HCT116 (cell line): ENCODE results near the gene RALGPS1. TPM values are rescaled to one million over a fixed set of nuclear protein-coding genes. Genes with fewer than 3 reads are reported as not detected.

Source experiments
- ATAC-seq: fragments of 200-7000 bp; cut with Tn5 transposase; 2 replicates; pipeline ENCODE4 v1.9.1; 2020; ENCODE audit warnings: mild to moderate bottlenecking, moderate library complexity
- BruUV-seq: library from RNA; stranded (reverse); fragments of 400-500 nt; replicated peaks from 2 replicates; lab custom pipeline; 2021; lab: Mats Ljungman, UMichigan
- CTCF ChIA-PET: fragments of 300-600 bp; sonication (Branson Sonifier 250); formaldehyde crosslinking; loops from one replicate; lab custom pipeline; 2021; ENCODE audit warnings: antibody characterized with exemption; lab: Charles Lee
- POLR2A ChIA-PET: fragments of 300-600, 350-600 bp; sonication (Branson Sonifier 250); formaldehyde crosslinking; loops from one replicate; lab custom pipeline; 2021; ENCODE audit warnings: antibody characterized with exemption; lab: Charles Lee
- RAD21 ChIA-PET, 2 experiments: fragments of 300-600 bp; sonication (Branson Sonifier 250); formaldehyde crosslinking; loops; one replicate each; lab custom pipeline; 2023; ENCODE audit warnings: low total read pairs in 2 of 2; ENCODE audit not compliant: uncharacterized antibody in 2 of 2, unreplicated experiment in 2 of 2, low non-redundant PET in 1 of 2; lab: Charles Lee
- DNase-seq: peaks from one replicate; pipeline ENCODE4 v3.0.0-alpha.2; 2010; ENCODE audit warnings: low read depth, low spot score
- H2AFZ ChIP-seq: fragments of 200-600 bp; shearing (Covaris generic), sonication (generic); 2 replicates; pipeline ENCODE4 v1.6.1; 2017; ENCODE audit warnings: low read depth, mixed run types, mixed read lengths, antibody characterized with exemption, low read length; ENCODE audit not compliant: poor library complexity, severe bottlenecking
- H3K27ac ChIP-seq: 2 replicates; pipeline ENCODE4 v1.5.1; 2012; ENCODE audit warnings: low read depth, low read length
- H3K27me3 ChIP-seq: fragments of 200-600 bp; sonication (generic); 2 replicates; pipeline ENCODE4 v1.6.1; 2016; ENCODE audit warnings: mixed run types, low read length, mixed read lengths; ENCODE audit not compliant: insufficient read depth
- H3K36me3 ChIP-seq, 2 experiments: fragments of 200-500 bp in 1 of 2; fragments of 200-600 bp in 1 of 2; sonication (Bioruptor generic) in 1 of 2; sonication (generic) in 1 of 2; 2 replicates each; pipeline versions ENCODE4 v1.5.1 to v1.6.1; 2014 to 2016; ENCODE audit warnings: low read length in 2 of 2, inconsistent platforms in 1 of 2, mixed read lengths in 1 of 2, mixed run types in 1 of 2; ENCODE audit not compliant: insufficient read depth in 2 of 2, control insufficient read depth in 1 of 2
- H3K4me1 ChIP-seq, 2 experiments: fragments of 200-600 bp in 1 of 2; sonication (generic) in 1 of 2; 2 replicates each; pipeline versions ENCODE4 v1.5.1 to v1.6.1; 2012 to 2017; ENCODE audit warnings: low read length in 2 of 2, inconsistent platforms in 1 of 2, mild to moderate bottlenecking in 1 of 2, mixed read lengths in 1 of 2, mixed run types in 1 of 2, moderate library complexity in 1 of 2; ENCODE audit not compliant: insufficient read depth in 2 of 2, control insufficient read depth in 1 of 2
- H3K4me2 ChIP-seq: fragments of 200-600 bp; sonication (generic); 2 replicates; pipeline ENCODE4 v1.6.1; 2017; ENCODE audit warnings: mixed run types, low read length, mixed read lengths
- H3K4me3 ChIP-seq, 2 experiments: fragments of 200-600 bp in 1 of 2; sonication (generic) in 1 of 2; replicated peaks in 1 of 2; 2 replicates each; pipeline ENCODE4 v1.5.1; 2011 to 2016; ENCODE audit warnings: low read length in 2 of 2, control low read depth in 1 of 2, low read depth in 1 of 2, mild to moderate bottlenecking in 1 of 2, mixed read lengths in 1 of 2, mixed run types in 1 of 2
- H3K79me2 ChIP-seq: fragments of 200-600 bp; sonication (generic); 2 replicates; pipeline ENCODE4 v1.6.1; 2017; ENCODE audit warnings: mild to moderate bottlenecking, mixed run types, low read length, moderate library complexity, mixed read lengths; ENCODE audit not compliant: insufficient read depth
- H3K9ac ChIP-seq: fragments of 200-600 bp; sonication (generic); 2 replicates; pipeline ENCODE4 v1.6.1; 2016; ENCODE audit warnings: low read length, mixed read lengths
- H3K9me2 ChIP-seq: fragments of 200-600 bp; sonication (generic), shearing (Covaris generic); 2 replicates; pipeline ENCODE4 v1.6.1; 2017; ENCODE audit warnings: mixed run types, mild to moderate bottlenecking, moderate library complexity; ENCODE audit not compliant: insufficient read depth
- H3K9me3 ChIP-seq, 2 experiments: fragments of 200-500 bp in 1 of 2; fragments of 200-600 bp in 1 of 2; sonication (Bioruptor generic) in 1 of 2; sonication (generic) in 1 of 2; 2 replicates each; pipeline ENCODE4 v1.6.1; 2014 to 2017; ENCODE audit warnings: low read length in 2 of 2, mixed read lengths in 2 of 2, inconsistent platforms in 1 of 2, low read depth in 1 of 2, mild to moderate bottlenecking in 1 of 2, mixed run types in 1 of 2, moderate library complexity in 1 of 2; ENCODE audit not compliant: control insufficient read depth in 1 of 2, insufficient read depth in 1 of 2
- H4K20me1 ChIP-seq: fragments of 200-600 bp; sonication (generic), shearing (Covaris generic); 2 replicates; pipeline ENCODE4 v1.6.1; 2017; ENCODE audit warnings: mixed run types, mild to moderate bottlenecking, moderate library complexity; ENCODE audit not compliant: insufficient read depth
- CBX3 ChIP-seq: IDR thresholded peaks from 2 replicates; pipeline ENCODE4 v1.6.1; 2012; ENCODE audit warnings: low read depth
- EGR1 ChIP-seq: IDR thresholded peaks from 2 replicates; pipeline ENCODE4 v1.6.1; 2012; ENCODE audit warnings: low read depth
- EZH2phosphoT487 ChIP-seq: fragments of 200-600 bp; IDR thresholded peaks from 2 replicates; pipeline ENCODE4 v1.6.1; 2018; ENCODE audit warnings: antibody characterized with exemption, borderline replicate concordance
- FOSL1 ChIP-seq: IDR thresholded peaks from 2 replicates; pipeline ENCODE4 v1.6.1; 2012; ENCODE audit warnings: low read depth
- POLR2A ChIP-seq: IDR thresholded peaks from 2 replicates; pipeline ENCODE4 v1.7.0; 2011; ENCODE audit warnings: borderline replicate concordance; ENCODE audit not compliant: insufficient read depth, insufficient read length; ENCODE audit errors: extremely low read depth
- RAD21 ChIP-seq: IDR thresholded peaks from 2 replicates; pipeline ENCODE4 v1.6.1; 2012; ENCODE audit warnings: low read depth, mild to moderate bottlenecking
- SIN3A ChIP-seq: IDR thresholded peaks from 2 replicates; pipeline ENCODE4 v1.6.1; 2012; ENCODE audit warnings: low read depth
- SP1 ChIP-seq: IDR thresholded peaks from 2 replicates; pipeline ENCODE4 v1.6.1; 2012; ENCODE audit warnings: low read depth
- TCF7L2 ChIP-seq: IDR thresholded peaks from 2 replicates; pipeline ENCODE4 v1.7.0; 2011; ENCODE audit warnings: borderline replicate concordance, inconsistent platforms; ENCODE audit not compliant: insufficient read depth, insufficient read length; ENCODE audit errors: extremely low read depth
- ZNF274 ChIP-seq: fragments of 200-500 bp; sonication (Bioruptor generic); IDR thresholded peaks from 2 replicates; pipeline ENCODE4 v1.6.1; 2014; ENCODE audit warnings: mild to moderate bottlenecking, low read depth, low read length, inconsistent platforms
- intact Hi-C: fragments of 100-400 bp; cut with micrococcal nuclease; formaldehyde crosslinking; loops from 2 replicates; pipeline ENCODE4 v1.10.0; 2022
- total RNA-seq: library from RNA; stranded (reverse); gene quantifications from one replicate; pipeline ENCODE4 v1.2.1, GENCODE V29; 2021; ENCODE audit not compliant: unreplicated experiment
- TF ChIP-seq, protein P1 (sequence below): IDR thresholded peaks from 2 replicates; pipeline ENCODE4 v1.6.1; 2011; ENCODE audit warnings: mild to moderate bottlenecking, low read length, moderate library complexity; ENCODE audit not compliant: insufficient replicate concordance; ENCODE audit errors: extremely low read depth
- TF ChIP-seq, protein P2 (sequence below): IDR thresholded peaks from 2 replicates; pipeline ENCODE4 v1.6.1; 2012

RALGPS1 gene
- total RNA-seq, 1 experiment from 2014 or later = 7.6 TPM

DNA sequence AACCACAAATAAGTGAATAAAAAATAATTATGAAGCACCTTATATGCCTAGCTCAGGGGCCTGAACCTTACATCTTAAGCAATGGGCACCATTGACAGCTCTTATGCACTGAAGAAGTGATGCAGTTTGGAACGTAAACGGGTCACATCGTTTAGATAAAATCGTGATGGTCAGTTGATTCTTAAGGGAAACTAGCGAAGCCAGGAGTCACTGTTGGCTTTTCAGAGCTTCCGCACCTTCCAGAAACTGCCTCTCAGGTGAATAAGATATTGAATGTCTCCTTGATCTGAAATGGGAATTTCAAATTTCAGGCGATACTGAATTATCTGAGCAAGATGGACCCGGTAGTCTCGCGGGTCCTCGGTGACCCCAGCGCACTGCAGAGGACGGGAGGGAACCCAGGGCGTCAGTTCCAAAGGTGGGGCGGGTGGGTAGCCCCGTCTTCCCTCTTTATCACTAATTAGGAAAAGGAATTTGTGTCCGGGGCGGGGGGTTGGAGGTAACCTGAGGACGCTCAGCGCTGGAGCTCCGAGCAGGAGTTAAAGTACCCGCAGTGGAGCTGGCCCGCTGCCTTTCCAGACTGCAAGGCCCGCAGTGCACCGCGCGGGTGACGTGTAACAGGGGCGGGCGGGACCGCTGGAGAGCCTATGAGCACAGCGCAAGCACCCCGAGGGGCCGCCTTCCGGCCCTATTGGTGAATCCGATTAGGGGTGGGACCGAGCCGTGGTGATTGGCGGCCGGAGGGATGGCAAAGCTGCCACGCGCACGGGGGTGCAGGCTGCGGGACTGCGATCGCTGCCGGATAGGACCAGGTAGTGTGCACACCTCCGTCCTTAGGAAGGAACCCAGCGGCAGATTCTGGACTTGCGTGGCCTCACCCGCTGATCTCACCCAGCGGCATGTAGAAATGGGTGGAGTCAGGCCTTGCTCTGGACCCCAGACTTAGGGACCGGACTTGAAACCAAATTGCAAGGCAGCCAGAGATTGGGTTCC is 330.3 kb downstream of the RALGPS1 start:
- TF ChIP-seq, protein P1, sequence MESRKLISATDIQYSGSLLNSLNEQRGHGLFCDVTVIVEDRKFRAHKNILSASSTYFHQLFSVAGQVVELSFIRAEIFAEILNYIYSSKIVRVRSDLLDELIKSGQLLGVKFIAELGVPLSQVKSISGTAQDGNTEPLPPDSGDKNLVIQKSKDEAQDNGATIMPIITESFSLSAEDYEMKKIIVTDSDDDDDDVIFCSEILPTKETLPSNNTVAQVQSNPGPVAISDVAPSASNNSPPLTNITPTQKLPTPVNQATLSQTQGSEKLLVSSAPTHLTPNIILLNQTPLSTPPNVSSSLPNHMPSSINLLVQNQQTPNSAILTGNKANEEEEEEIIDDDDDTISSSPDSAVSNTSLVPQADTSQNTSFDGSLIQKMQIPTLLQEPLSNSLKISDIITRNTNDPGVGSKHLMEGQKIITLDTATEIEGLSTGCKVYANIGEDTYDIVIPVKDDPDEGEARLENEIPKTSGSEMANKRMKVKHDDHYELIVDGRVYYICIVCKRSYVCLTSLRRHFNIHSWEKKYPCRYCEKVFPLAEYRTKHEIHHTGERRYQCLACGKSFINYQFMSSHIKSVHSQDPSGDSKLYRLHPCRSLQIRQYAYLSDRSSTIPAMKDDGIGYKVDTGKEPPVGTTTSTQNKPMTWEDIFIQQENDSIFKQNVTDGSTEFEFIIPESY = no peak
- TF ChIP-seq POLR2A = no peak
- TF ChIP-seq SIN3A = no peak
- TF ChIP-seq RAD21 = no peak
- TF ChIP-seq EGR1 = no peak
- TF ChIP-seq, protein P2, sequence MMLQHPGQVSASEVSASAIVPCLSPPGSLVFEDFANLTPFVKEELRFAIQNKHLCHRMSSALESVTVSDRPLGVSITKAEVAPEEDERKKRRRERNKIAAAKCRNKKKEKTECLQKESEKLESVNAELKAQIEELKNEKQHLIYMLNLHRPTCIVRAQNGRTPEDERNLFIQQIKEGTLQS = no peak
- no peak for TF ChIP-seq ZNF274
- TF ChIP-seq EZH2phosphoT487 = no peak
- TF ChIP-seq FOSL1 = no peak
- TF ChIP-seq SP1 = no peak
- no peak for TF ChIP-seq TCF7L2
- no peak for TF ChIP-seq CBX3
- ChIA-PET CTCF (no interaction called here), RAD21 (no interaction called here), POLR2A (no interaction called here)
- no TSS peak for BruUV-seq
- H3K4me1 ChIP-seq = no peaks in the 10 kb centered on the region
- no peaks in the 10 kb centered on the region for H3K79me2 ChIP-seq
- H3K9me3 ChIP-seq = no peaks in the 10 kb centered on the region
- no peaks in the 10 kb centered on the region for H3K9me2 ChIP-seq
- intact Hi-C loops = no loop called here
- peaks cover 0 to 8% of the 10 kb centered on the region in 2 experiments; a peak in 1 of 4 replicates for H3K36me3 ChIP-seq
- no peak overlapping the region for H3K4me2 ChIP-seq
- ATAC-seq (peak; percentile 58), DNase-seq (no peak)
- no peak overlapping the region for H2AFZ ChIP-seq
- no peak overlapping the region for H3K9ac ChIP-seq
- no peak overlapping the region for H3K4me3 ChIP-seq
- no peaks in the 10 kb centered on the region for H3K27me3 ChIP-seq
- no peaks in the 10 kb centered on the region for H4K20me1 ChIP-seq
- no peak overlapping the region for H3K27ac ChIP-seq
